SH-SY5Y (cell line): ENCODE measurements around the gene LRRC52.

ENCODE experiments used
- GATA2 ChIP-seq: IDR thresholded peaks from 2 replicates; pipeline ENCODE4 v1.6.1; 2011; ENCODE audit warnings: mild to moderate bottlenecking, low read depth, low read length
- GATA3 ChIP-seq: IDR thresholded peaks from 2 replicates; pipeline ENCODE4 v1.6.1; 2011; ENCODE audit warnings: low read depth, mild to moderate bottlenecking, low read length, moderate library complexity

DNA sequence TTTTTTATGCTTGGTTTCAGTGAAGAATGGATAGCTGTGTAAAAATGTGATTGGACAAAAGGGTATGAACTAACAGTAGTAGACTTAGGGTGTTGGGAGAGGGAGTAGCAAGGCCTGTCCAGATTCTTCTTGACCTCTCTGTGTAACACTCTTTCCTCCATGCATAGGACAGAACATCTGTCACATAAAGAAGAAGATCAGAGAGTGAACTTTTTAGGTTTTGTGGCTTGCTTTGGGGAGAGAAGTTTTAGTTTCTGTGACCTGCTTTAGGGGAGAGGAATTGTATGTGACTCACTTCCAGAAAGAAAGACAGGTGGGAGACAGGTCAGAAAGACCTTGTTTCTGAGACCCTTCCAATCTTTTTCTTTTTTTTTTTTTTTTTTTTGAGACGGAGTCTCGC, 27.3 kb upstream of the LRRC52 start:
- TF ChIP-seq GATA3, result no peak
- no peak for TF ChIP-seq GATA2
